GM10266 (cell line): Measurements from ENCODE around the gene RC3H2.
A peak's percentile ranks its signal among the peaks of the same experiment; 100 is the strongest.

Experiments
- DNase-seq: peaks from one replicate; pipeline ENCODE4 v3.0.0; 2012; ENCODE audit errors: extremely low spot score
- TF ChIP-seq, protein P1 (sequence below): IDR thresholded peaks from 2 replicates; pipeline ENCODE4 v1.5.1; 2012; ENCODE audit warnings: mild to moderate bottlenecking, low read depth; ENCODE audit not compliant: control insufficient read depth, insufficient read depth; ENCODE audit errors: missing control alignments

Gene RC3H2

GRCh38 chr9:122944960-122945888 lies 40.1 kb upstream of the RC3H2 start:
- DNase-seq = no peak
- TF ChIP-seq, protein P1, sequence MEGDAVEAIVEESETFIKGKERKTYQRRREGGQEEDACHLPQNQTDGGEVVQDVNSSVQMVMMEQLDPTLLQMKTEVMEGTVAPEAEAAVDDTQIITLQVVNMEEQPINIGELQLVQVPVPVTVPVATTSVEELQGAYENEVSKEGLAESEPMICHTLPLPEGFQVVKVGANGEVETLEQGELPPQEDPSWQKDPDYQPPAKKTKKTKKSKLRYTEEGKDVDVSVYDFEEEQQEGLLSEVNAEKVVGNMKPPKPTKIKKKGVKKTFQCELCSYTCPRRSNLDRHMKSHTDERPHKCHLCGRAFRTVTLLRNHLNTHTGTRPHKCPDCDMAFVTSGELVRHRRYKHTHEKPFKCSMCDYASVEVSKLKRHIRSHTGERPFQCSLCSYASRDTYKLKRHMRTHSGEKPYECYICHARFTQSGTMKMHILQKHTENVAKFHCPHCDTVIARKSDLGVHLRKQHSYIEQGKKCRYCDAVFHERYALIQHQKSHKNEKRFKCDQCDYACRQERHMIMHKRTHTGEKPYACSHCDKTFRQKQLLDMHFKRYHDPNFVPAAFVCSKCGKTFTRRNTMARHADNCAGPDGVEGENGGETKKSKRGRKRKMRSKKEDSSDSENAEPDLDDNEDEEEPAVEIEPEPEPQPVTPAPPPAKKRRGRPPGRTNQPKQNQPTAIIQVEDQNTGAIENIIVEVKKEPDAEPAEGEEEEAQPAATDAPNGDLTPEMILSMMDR = no peak

DNA sequence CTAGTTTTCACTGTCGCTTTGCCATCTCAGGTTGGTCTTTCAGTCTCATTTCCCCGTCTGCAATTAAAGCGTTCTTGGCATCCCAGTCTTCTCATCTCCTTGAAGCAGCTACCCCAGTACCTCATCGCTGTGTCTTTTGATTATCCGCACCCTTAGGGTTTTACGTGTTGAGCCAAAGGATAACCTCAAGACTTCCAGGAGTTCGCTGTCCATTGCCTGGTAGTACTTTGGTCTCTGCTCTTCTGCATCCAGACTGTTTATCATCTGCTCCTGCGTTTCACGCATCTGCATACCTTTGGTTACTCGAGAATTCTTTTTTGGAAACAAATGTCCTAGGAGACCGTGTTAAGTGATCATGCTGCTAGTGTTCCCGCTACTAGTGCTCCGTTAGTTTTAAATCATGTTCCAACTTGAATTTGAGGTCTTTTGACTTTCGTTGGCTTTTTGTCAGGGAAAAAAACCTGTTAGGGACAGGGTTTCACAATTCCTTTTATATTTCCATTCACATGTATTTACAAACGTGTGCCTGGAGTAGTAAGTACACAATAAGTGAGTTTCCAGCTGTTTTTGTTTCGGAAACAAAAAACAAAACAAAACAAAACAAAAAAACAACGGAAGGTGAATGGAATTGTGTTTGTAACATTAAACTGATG lies 36.5 kb upstream of the RC3H2 start:
- TF ChIP-seq, protein P1 = no peak
- no peak for DNase-seq

DNA sequence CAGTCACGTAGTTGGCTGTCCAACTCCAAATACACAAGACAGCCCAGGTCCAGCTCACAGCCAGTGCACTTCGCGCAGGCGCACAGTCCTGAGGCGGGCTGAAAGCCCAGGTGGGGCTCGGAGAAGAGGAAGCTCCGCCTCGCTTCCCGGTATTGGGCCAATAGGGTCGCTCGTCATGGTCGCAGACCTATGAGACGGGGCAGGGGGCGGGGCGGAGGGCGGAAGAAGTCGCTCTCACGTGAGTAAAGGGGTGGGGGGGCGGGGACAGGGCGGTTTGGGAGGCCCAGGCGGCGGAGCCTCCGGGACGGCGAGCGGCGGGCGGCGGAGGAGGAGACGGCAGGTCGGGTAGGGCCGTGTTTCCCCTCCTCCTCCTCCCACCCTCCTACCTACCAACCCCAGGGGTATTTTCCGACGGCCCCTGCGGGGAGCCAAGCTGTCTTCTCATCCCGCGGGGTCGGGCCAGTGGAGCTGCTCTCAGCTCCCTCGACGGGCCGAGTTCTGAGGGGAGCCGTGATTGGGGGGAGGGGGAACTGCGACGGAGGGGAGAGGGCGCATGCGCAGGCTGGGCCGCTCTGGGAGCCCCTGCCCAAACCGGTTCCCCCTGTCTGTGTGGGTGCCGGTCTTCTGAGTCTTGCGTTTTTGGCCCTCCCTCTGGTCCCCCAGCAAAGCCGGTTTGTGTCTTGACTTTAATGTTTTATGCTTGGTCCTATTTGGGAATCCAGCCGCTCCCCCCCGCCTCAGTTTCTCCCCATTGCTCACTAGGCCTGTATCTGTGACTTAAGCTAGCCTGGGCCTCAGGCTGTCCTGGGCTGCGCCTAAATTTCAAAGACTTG lies 35.8 kb upstream of the RC3H2 start, which contains the start of gene RABGAP1:
Gene RABGAP1, plus strand, starts transcription at position 272 of the 833 bp plus-strand sequence. CDS start 16,040 bp downstream, outside the sequence.
- DNase-seq = peak; percentile 97
- TF ChIP-seq, protein P1 = no peak

GRCh38 chr9:122940454-122940748 lies 35.2 kb upstream of the RC3H2 start:
- no peak for DNase-seq
- TF ChIP-seq, protein P1 = no peak

DNA sequence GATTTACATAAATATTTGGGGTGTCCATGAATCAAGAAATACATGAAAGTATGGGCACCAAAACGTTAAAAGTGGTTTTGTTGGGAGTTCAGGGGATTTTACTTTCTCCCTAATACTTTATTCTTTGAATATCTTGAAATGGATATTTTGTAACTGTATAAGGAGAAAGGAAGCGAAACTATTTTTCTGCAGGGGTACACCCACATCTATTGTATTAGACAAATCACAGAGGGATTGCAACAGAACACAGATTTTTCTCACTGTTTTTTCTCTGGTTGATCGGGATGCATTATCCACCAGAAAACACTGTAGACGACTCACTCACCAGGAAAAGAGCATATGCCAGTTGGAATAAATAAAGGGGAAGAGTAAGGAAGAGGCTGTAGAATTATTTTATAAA lies 34.4 kb upstream of the RC3H2 start:
- TF ChIP-seq, protein P1 = no peak
- no peak for DNase-seq

GRCh38 chr9:122936883-122937282 lies 31.7 kb upstream of the RC3H2 start:
- TF ChIP-seq, protein P1 = no peak
- no peak for DNase-seq
